GM23248 (cell line): ENCODE measurements around the gene GOLGA8T.
"Not testable (repeated sequence)": the region's sequence is repeated elsewhere in the genome, so short reads cannot be mapped to it uniquely, and the experiment has no call there.

Experiments
- EZH2 ChIP-seq: fragments of 200-600 bp; sonication (generic); IDR thresholded peaks from 2 replicates; pipeline ENCODE4 v1.6.1; 2018; ENCODE audit warnings: antibody characterized with exemption, mild to moderate bottlenecking; ENCODE audit not compliant: insufficient read depth, poor library complexity, severe bottlenecking
- EZH2phosphoT487 ChIP-seq: fragments of 200-600 bp; sonication (generic); IDR thresholded peaks from 2 replicates; pipeline ENCODE4 v1.6.1; 2018; ENCODE audit warnings: antibody characterized with exemption, moderate library complexity, mild to moderate bottlenecking, low read depth; ENCODE audit not compliant: insufficient read depth

DNA sequence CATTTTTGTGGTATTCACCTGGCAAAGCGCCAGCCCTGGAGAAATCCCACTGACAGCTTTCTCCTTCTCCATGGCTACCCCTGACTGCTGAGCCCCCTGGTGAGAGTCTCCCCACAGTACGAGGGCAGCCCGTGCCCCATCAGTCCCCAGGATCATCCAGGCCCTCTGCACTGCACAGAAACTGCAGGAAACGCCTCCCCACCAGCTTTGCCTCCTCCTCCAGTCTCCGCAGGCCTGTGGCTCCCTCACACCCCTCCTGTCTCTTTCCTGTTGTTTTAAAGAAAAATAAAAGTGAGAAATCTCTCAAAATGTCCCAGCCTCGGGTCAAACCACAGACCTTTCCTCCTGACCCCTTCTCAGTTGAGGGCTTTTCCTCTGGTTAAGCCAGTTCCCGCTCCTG is 29.4 kb downstream of the GOLGA8T start:
- TF ChIP-seq EZH2, EZH2phosphoT487: not testable (repeated sequence)
